NCI-H1436 treated with DMSO at 0.1 percent for 48 hours (cell line): ENCODE results near the gene DMAC2.
A peak's percentile ranks its signal among the peaks of the same experiment; 100 is the strongest.
"Not testable (repeated sequence)": the region's sequence is repeated elsewhere in the genome, so short reads cannot be mapped to it uniquely, and the experiment has no call there.

Experiments used
- DNase-seq: peaks from one replicate; lab custom pipeline; 2025; lab: John Stamatoyannopoulos, UW

DMAC2 gene

GRCh38 chr19:41439441-41440222 lies at the start of gene DMAC2:
DMAC2 (minus strand) TSS chr19:41439912; CDS start chr19:41439899, 13 bp downstream.
- DNase-seq = peak; percentile 97

GRCh38 chr19:41486953-41487352 lies 47.2 kb upstream of the DMAC2 start:
- not testable (repeated sequence) for DNase-seq

- no peak for DNase-seq
Measured at GRCh38 chr19:41484822-41485221, 45.1 kb upstream of the DMAC2 start.

GRCh38 chr19:41480336-41480735 lies 40.6 kb upstream of the DMAC2 start:
- no peak for DNase-seq

- DNase-seq = no peak
Measured at GRCh38 chr19:41479757-41480191, 40.1 kb upstream of the DMAC2 start.

- no peak for DNase-seq
Measured at GRCh38 chr19:41478875-41479756, 39.4 kb upstream of the DMAC2 start.

- DNase-seq = no peak
Measured at GRCh38 chr19:41478171-41478570, 38.5 kb upstream of the DMAC2 start.

- DNase-seq = no peak
Measured at GRCh38 chr19:41476583-41476982, 36.9 kb upstream of the DMAC2 start.

- DNase-seq = not testable (repeated sequence)
Measured at GRCh38 chr19:41463257-41464256, 23.8 kb upstream of the DMAC2 start.

GRCh38 chr19:41462497-41462896 lies 22.8 kb upstream of the DMAC2 start:
- DNase-seq = no peak

GRCh38 chr19:41457241-41457640 lies 17.5 kb upstream of the DMAC2 start:
- no peak for DNase-seq

GRCh38 chr19:41456342-41456918 lies 16.7 kb upstream of the DMAC2 start:
- DNase-seq = no peak

GRCh38 chr19:41455936-41456335 lies 16.2 kb upstream of the DMAC2 start:
- no peak for DNase-seq

- no peak for DNase-seq
Measured at GRCh38 chr19:41452584-41453275, 13.0 kb upstream of the DMAC2 start.

GRCh38 chr19:41449865-41450178 lies 10.1 kb upstream of the DMAC2 start:
- DNase-seq = no peak

- DNase-seq = no peak
Measured at GRCh38 chr19:41449079-41449864, 9.6 kb upstream of the DMAC2 start.

GRCh38 chr19:41447732-41448332 lies 8.1 kb upstream of the DMAC2 start:
- no peak for DNase-seq

GRCh38 chr19:41445575-41445974 lies 5.9 kb upstream of the DMAC2 start:
- DNase-seq = no peak

GRCh38 chr19:41443813-41444455 lies 4.2 kb upstream of the DMAC2 start:
- no peak for DNase-seq
